Measurements from ENCODE around the gene PCDHGA1. TPM values are rescaled to one million over a fixed set of nuclear protein-coding genes. Genes with fewer than 3 reads are reported as not detected.
A peak's percentile ranks its signal among the peaks of the same experiment; 100 is the strongest.
"Not testable (repeated sequence)": the region's sequence is repeated elsewhere in the genome, so short reads cannot be mapped to it uniquely, and the experiment has no call there.

The PCDHGA1 gene
- total and polyA plus RNA-seq, 9 of the 15 experiments (the other 6 are each of a cell fraction or from before 2014, with no cell fraction given) = 0.05 to 0.26 (median 0.18) TPM; not detected in 2

DNA sequence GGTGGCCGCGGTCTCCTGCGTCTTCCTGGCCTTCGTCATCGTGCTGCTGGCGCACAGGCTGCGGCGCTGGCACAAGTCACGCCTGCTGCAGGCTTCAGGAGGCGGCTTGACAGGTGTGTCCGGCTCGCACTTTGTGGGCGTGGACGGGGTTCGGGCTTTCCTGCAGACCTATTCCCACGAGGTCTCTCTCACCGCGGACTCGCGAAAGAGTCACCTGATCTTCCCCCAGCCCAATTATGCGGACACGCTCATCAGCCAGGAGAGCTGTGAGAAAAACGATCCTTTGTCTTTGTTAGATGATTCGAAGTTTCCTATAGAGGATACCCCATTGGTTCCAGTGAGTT is 84.9 kb downstream of the PCDHGA1 start:
- H3K9me3 ChIP-seq (replicated peaks; ENCODE audit: control insufficient read depth, insufficient read depth, low read depth, low read length); H3K79me2 ChIP-seq (ENCODE audit: control insufficient read depth, insufficient read depth, low read length); BruUV-seq (replicated peaks); H2AFZ ChIP-seq (ENCODE audit: low read depth, low read length); ATAC-seq; H4K20me1 ChIP-seq (replicated peaks; ENCODE audit: control insufficient read depth, insufficient read depth, low read length); H3K9me1 ChIP-seq (ENCODE audit: control insufficient read depth, insufficient read depth, low read length); H3K4me3 ChIP-seq; H3K4me2 ChIP-seq (ENCODE audit: insufficient read depth, low read length); FAIRE-seq; intact Hi-C loops (cut with micrococcal nuclease); H3K27ac ChIP-seq (ENCODE audit: extremely low read depth, low read depth, low read length); POLR2A ChIA-PET; in situ Hi-C loops (cut with MboI); DNase-seq (ENCODE audit: extremely low read depth in 1 of 4, low spot score in 3 of 4); H3K36me3 ChIP-seq (ENCODE audit: control insufficient read depth, insufficient read depth, low read length); H3K9ac ChIP-seq (ENCODE audit: insufficient read depth in 1 of 2, low read depth in 2 of 2, low read length in 2 of 2): not testable (repeated sequence)
- 9% methylated on average over 24 of the region's 24 CpGs for WGBS (ENCODE audit: insufficient coverage, low coverage, missing lambda C conversion rate)
- CTCF ChIA-PET (ENCODE audit: low intra/inter-chr PET ratio) = interaction anchor here (0.6 kb wide), 1 partner anchor 77 kb away, joined by 3 read pairs; no protein-coding TSS in a partner anchor
- TF ChIP-seq, protein P1, sequence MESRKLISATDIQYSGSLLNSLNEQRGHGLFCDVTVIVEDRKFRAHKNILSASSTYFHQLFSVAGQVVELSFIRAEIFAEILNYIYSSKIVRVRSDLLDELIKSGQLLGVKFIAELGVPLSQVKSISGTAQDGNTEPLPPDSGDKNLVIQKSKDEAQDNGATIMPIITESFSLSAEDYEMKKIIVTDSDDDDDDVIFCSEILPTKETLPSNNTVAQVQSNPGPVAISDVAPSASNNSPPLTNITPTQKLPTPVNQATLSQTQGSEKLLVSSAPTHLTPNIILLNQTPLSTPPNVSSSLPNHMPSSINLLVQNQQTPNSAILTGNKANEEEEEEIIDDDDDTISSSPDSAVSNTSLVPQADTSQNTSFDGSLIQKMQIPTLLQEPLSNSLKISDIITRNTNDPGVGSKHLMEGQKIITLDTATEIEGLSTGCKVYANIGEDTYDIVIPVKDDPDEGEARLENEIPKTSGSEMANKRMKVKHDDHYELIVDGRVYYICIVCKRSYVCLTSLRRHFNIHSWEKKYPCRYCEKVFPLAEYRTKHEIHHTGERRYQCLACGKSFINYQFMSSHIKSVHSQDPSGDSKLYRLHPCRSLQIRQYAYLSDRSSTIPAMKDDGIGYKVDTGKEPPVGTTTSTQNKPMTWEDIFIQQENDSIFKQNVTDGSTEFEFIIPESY (CRISPR knock-in tag; IDR thresholded peaks at IDR 0.05) = 0 out of 2 replicates have a peak, but pooled peaks have one; percentile 38
- Histone ChIP-seq H3K4me1 (replicated peaks in 1 of 2; ENCODE audit: control insufficient read depth in 2 of 2, insufficient read depth in 2 of 2, low read length in 2 of 2) (peaks cover 0 to 26% of the 10 kb centered on the region in 2 experiments; a peak in 2 of 5 replicates), H3K27me3 (ENCODE audit: control insufficient read depth in 2 of 2, insufficient read depth in 2 of 2, low read length in 2 of 2) (peaks cover 7 to 32% of the 10 kb centered on the region in 2 experiments; a peak in 4 of 5 replicates)

DNA sequence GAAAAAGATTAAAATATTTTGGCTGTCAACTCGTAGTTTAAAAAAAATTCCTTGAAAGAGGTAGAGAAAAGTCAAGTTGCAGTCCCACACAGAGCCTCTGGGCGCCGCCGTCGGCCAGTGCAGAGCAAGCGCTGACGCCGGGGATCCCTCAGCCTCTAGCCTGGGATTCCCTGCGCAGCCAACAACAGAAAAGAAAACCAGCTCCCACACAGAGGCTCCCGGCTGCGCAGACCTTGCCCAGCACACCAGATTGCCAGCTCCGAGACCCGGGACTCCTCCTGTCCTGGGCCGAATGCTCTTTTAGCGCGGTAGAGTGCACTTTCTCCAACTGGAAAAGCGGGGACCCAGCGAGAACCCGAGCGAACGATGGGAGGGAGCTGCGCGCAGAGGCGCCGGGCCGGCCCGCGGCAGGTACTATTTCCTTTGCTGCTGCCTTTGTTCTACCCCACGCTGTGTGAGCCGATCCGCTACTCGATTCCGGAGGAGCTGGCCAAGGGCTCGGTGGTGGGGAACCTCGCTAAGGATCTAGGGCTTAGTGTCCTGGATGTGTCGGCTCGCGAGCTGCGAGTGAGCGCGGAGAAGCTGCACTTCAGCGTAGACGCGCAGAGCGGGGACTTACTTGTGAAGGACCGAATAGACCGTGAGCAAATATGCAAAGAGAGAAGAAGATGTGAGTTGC is 87.3 kb downstream of the PCDHGA1 start, which contains the start of gene PCDHGB7:
TSS of gene PCDHGB7 (plus strand) at position 184 of the 679 bp plus-strand sequence. CDS start at position 367, 183 bp downstream.
- H3K4me3 ChIP-seq; H3K9me1 ChIP-seq (ENCODE audit: control insufficient read depth, insufficient read depth, low read length); H3K36me3 ChIP-seq (ENCODE audit: control insufficient read depth, insufficient read depth, low read length); H3K79me2 ChIP-seq (ENCODE audit: control insufficient read depth, insufficient read depth, low read length); H2AFZ ChIP-seq (ENCODE audit: low read depth, low read length); intact Hi-C loops (cut with micrococcal nuclease); CTCF ChIA-PET (ENCODE audit: low intra/inter-chr PET ratio); H3K27ac ChIP-seq (ENCODE audit: extremely low read depth, low read depth, low read length); H3K9me3 ChIP-seq (replicated peaks; ENCODE audit: control insufficient read depth, insufficient read depth, low read depth, low read length); H4K20me1 ChIP-seq (replicated peaks; ENCODE audit: control insufficient read depth, insufficient read depth, low read length); H3K4me2 ChIP-seq (ENCODE audit: insufficient read depth, low read length); BruUV-seq (replicated peaks); in situ Hi-C loops (cut with MboI); H3K9ac ChIP-seq (ENCODE audit: insufficient read depth in 1 of 2, low read depth in 2 of 2, low read length in 2 of 2): not testable (repeated sequence)
- TF ChIP-seq NRF1 (conservative IDR thresholded peaks at IDR 0.05 in 1 of 2, IDR thresholded peaks at IDR 0.05 in 1 of 2) (peak; percentile 58 to 59), ZNF384 (IDR thresholded peaks at IDR 0.05; ENCODE audit: low read depth, low read length) (0 out of 2 replicates have a peak, but pooled peaks have one; percentile 6), RAD21 (CRISPR knock-in tag; conservative IDR thresholded peaks at IDR 0.05 in 1 of 2, IDR thresholded peaks at IDR 0.05 in 1 of 2) (peak in 1 of 2 experiments; percentile 58; a peak in 3 of 4 replicates), SMC3 (conservative IDR thresholded peaks at IDR 0.05; ENCODE audit: insufficient read depth, low read depth, low read length) (peak; percentile 44; the same call in 1 of the 2 replicates)
- TF ChIP-seq, protein P2, sequence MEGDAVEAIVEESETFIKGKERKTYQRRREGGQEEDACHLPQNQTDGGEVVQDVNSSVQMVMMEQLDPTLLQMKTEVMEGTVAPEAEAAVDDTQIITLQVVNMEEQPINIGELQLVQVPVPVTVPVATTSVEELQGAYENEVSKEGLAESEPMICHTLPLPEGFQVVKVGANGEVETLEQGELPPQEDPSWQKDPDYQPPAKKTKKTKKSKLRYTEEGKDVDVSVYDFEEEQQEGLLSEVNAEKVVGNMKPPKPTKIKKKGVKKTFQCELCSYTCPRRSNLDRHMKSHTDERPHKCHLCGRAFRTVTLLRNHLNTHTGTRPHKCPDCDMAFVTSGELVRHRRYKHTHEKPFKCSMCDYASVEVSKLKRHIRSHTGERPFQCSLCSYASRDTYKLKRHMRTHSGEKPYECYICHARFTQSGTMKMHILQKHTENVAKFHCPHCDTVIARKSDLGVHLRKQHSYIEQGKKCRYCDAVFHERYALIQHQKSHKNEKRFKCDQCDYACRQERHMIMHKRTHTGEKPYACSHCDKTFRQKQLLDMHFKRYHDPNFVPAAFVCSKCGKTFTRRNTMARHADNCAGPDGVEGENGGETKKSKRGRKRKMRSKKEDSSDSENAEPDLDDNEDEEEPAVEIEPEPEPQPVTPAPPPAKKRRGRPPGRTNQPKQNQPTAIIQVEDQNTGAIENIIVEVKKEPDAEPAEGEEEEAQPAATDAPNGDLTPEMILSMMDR (IDR thresholded peaks at IDR 0.05 in 2 of 3, conservative IDR thresholded peaks at IDR 0.05 in 1 of 3; ENCODE audit: insufficient read depth in 2 of 3, low read depth in 1 of 3, low read length in 3 of 3) = peak; percentile 68 to 74 (median 73)
- POLR2A ChIA-PET = interaction anchor here (0.6 kb wide), 1 partner anchor 32 kb away, joined by 3 read pairs; no protein-coding TSS in a partner anchor
- peak; percentile 27 to 50 (median 37) for DNase-seq (ENCODE audit: extremely low read depth in 1 of 4, low spot score in 3 of 4)
- 36% methylated on average over 34 of the region's 47 CpGs for WGBS (ENCODE audit: insufficient coverage, low coverage, missing lambda C conversion rate)
- peaks cover 0 to 32% of the 10 kb centered on the region in 2 experiments; a peak in 2 of 5 replicates for H3K4me1 ChIP-seq (replicated peaks in 1 of 2; ENCODE audit: control insufficient read depth in 2 of 2, insufficient read depth in 2 of 2, low read length in 2 of 2)
- peaks cover 7 to 47% of the 10 kb centered on the region in 2 experiments; a peak in 4 of 5 replicates for H3K27me3 ChIP-seq (ENCODE audit: control insufficient read depth in 2 of 2, insufficient read depth in 2 of 2, low read length in 2 of 2)
- ATAC-seq = peak; percentile 88
- peak; percentile 80 for FAIRE-seq

Data from K562 (cell line).